GM10266 (cell line): ENCODE data around the gene HEY2.

ENCODE experiments used
- DNase-seq: peaks from one replicate; pipeline ENCODE4 v3.0.0; 2012; ENCODE audit errors: extremely low spot score
- CTCF ChIP-seq: IDR thresholded peaks from 2 replicates; pipeline ENCODE4 v1.5.1; 2012; ENCODE audit warnings: mild to moderate bottlenecking, low read depth; ENCODE audit not compliant: control insufficient read depth, insufficient read depth; ENCODE audit errors: missing control alignments

The HEY2 gene

DNA sequence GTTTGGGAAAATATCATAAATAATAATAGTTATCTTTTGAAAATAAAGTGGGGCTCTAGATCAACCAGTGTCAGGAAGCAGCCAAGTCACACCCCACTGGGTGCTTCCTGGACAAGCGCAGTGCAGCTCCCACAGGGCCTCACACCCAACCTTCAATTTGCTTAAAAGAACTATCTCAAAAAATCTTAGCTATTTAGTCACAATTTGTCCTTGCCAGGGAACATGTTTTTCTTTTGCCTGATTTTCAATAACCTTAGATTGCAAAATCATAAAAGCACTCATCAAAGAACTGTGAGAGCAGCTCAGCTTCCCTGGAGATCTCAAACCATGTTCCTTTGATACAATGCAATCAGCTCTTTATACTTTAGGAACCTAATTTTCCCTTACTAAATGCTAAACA, 39.7 kb downstream of the HEY2 start:
- no peak for TF ChIP-seq CTCF
- DNase-seq = no peak

DNA sequence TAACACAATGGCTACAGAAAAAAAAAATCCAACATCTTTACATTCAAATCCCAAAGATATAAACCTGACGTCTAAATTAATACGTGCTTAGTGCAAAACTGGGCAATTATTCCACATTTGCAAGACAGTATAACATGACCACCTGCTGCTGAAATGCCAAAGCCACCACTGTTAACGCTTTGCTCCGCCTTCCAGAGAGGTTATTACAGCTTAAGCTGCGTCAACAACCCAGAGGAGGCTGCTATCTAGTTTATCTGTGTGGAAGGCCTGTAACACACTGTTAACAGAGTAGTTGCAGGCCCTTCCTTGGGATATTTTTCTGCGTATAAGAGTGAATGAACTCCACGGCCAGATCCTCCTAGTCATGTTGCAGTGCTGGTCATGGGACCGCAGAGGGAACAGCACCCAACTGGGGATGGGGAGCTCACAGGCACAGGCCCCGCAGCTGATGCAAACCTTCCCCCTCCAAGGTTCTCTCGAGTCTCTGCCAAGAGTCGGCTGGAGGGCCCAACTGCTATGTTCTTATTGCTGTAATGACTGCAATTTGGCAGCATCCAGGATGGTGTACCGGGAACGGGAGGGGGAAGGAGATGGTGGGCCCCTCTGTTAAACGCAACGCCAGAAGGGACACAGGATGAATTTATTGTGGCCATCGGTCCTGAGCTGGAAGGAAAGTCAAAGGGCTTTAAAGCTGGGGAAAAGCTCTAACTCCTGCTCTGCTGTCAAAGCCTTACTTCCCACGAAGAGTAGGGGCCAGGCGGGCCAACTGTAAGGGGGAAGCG, 40.3 kb downstream of the HEY2 start:
- no peak for TF ChIP-seq CTCF
- DNase-seq = peak; percentile 49

- peak; percentile 26 for TF ChIP-seq CTCF
- peak; percentile 85 for DNase-seq
Measured at GRCh38 chr6:125790358-125791150, 41.1 kb downstream of the HEY2 start, which contains the start of gene NCOA7. Gene NCOA7 (plus strand): TSS chr6:125790960. CDS start chr6:125815355, 24,395 bp downstream.

DNA sequence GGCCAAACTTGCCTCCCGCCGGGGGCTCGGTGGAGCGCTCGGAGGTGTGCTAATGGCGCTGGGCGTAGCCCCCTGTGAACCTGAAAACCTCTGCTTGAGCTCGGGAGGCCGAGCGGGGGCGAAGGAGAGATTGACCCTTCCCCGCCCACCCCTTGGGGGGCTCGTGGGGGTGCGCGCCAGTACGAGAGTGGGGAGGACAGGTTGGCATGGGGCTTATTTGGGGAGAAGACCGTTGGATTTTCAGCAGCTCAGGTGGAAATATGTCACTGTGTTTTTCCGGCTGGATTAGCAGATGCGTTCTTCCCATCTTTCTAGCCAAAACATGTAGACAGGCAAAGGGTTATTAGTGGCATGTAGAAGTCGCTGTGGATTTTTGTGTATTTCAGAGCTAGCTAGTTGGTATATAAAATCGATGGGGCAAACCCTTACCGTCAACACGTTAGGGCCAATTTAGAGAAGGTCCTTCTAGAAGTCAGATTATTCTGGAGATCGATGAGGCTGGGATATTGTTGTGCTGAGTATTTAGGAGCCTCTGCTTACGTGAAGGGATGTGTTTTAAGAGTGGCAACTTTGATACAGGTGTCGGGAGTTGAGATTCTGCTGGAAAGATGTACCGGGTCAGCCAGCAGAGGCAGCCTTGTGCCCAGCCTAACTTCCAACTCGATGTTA, 41.9 kb downstream of the HEY2 start:
- TF ChIP-seq CTCF = peak; percentile 74
- peak; percentile 69 for DNase-seq

- no peak for DNase-seq
- no peak for TF ChIP-seq CTCF
Measured at GRCh38 chr6:125791820-125792165, 42.4 kb downstream of the HEY2 start.

GRCh38 chr6:125792172-125792571, 42.7 kb downstream of the HEY2 start:
- no peak for TF ChIP-seq CTCF
- no peak for DNase-seq

GRCh38 chr6:125792680-125793079, 43.2 kb downstream of the HEY2 start:
- no peak for TF ChIP-seq CTCF
- no peak for DNase-seq
